ENCODE measurements around the gene MACROD2. TPM values are rescaled to one million over a fixed set of nuclear protein-coding genes. Genes with fewer than 3 reads are reported as not detected.

The MACROD2 gene
- total RNA-seq, 2 donors from 2014 or later = not detected

DNA sequence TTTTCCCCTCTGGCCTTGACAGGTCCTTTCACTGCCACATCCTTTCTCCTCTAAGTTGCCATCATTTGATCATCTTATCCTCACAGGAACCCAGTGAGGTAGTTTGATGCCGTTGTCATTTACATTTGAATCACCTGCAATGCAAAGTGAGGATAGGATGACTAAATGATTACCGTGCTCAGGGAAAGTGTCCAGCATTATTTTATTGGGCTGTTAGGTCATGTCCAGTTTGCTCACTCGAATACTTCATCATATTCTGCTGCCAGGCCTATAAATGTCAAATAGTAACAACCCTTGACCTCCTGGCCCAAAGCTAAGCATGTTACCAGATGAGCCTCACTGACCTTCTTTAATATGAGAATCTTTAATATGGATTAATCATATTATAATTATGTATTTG lies 1410.8 kb downstream of the MACROD2 start:
- Mint-ChIP-seq H3K36me3 (ENCODE audit: low read depth) (no peaks in the 10 kb centered on the region), H3K27me3 (no peaks in the 10 kb centered on the region)

DNA sequence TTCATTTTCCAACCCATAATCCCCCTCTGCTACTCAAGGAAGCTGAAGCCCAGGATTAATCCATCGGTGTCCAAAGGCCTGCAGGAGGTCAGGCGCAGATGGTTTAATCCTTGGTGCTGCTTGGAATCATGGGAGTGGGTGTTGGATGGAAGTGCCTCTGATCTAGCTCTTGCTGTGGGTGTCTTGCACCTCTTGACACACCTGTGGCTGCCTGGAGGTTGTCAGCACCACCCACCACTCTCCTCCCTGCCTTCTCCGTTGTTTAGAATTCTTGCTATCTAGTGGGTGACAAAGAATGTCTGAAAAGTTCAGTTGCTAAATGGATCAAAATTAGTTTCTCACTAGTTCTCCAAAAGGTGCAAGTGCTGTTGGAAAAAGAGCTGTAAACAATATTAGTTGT lies 1416.5 kb downstream of the MACROD2 start:
- ATAC-seq (replicated peaks) = no peak
- no peaks in the 10 kb centered on the region for H3K27me3 Mint-ChIP-seq
- H3K27ac Mint-ChIP-seq = no peak overlapping the region
- H3K4me1 Mint-ChIP-seq = no peaks in the 10 kb centered on the region
- H3K9me3 Mint-ChIP-seq = peaks cover 22% of the 10 kb centered on the region
- H3K36me3 Mint-ChIP-seq (ENCODE audit: low read depth) = no peaks in the 10 kb centered on the region
- no peak overlapping the region for H3K4me3 Mint-ChIP-seq

More for the DNA sequence above, 1410.8 kb downstream of the MACROD2 start:
- ATAC-seq (replicated peaks) = no peak
- Mint-ChIP-seq H3K27ac (no peak overlapping the region), H3K4me3 (no peak overlapping the region), H3K9me3 (peaks cover 18% of the 10 kb centered on the region), H3K4me1 (no peaks in the 10 kb centered on the region)

DNA sequence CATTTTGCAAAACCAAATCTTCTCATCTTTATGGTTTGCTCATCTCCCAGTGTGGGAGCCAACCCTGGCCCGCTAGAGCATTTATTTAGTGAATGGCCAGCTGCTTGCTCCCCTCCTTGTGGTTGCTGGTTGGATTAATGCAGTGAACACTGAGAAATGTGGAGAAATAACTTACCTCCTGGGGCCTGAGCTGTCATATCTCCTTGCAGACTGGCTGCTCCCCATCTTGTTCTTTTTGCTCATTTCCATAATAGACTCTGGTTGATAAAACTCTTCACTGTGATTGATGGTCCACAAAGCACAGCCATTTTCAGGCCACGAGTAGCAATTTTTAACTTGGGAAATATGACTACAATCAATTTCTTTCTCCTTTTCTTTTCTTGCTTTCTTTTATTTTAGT lies 1420.6 kb downstream of the MACROD2 start:
- Mint-ChIP-seq H3K4me1 (no peaks in the 10 kb centered on the region), H3K27ac (no peak overlapping the region), H3K27me3 (no peaks in the 10 kb centered on the region), H3K36me3 (ENCODE audit: low read depth) (no peaks in the 10 kb centered on the region), H3K9me3 (peaks cover 20% of the 10 kb centered on the region), H3K4me3 (no peak overlapping the region)
- ATAC-seq (replicated peaks) = no peak

DNA sequence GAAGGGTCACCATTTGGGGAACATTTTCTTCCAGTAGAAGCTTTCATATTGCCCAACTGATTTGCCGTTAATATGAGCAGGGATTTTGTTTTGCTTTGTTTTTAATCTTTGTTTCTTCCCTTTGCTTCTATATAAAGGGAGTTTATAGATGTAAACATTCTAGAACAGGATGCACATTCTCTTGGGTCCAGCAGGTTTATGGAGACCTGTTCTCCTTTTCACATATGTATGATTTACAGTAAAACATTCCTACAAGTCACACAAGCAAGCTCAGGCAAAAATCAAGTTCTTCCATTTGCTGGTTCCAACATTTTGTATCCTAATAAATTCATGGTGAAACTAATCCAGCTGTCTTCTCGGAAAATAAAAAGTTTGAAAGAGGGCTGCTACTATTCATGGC lies 1424.5 kb downstream of the MACROD2 start:
- Mint-ChIP-seq H3K4me3 (no peak overlapping the region), H3K9me3 (peaks cover 28% of the 10 kb centered on the region), H3K4me1 (no peaks in the 10 kb centered on the region), H3K36me3 (ENCODE audit: low read depth) (no peaks in the 10 kb centered on the region), H3K27ac (no peak overlapping the region), H3K27me3 (no peaks in the 10 kb centered on the region)
- no peak for ATAC-seq (replicated peaks)

DNA sequence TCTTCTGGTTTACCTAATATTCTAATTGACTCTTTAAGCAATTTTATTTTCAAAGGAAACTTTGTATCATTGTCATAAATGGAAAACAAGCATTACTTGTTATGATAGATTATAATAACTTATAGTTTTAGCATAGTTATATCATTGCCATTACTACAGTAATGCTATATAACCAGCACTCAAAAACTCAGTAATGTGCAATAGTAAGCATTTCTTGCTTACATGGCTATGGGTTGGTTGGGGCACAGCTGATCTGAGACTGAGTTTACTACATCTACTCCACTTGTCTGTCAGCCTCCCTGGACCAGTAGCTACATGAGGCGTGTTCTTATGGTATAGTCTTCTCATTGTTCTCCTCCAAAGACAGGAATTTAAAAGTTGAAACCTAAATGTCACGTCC lies 1427.7 kb downstream of the MACROD2 start:
- peaks cover 24% of the 10 kb centered on the region for H3K9me3 Mint-ChIP-seq
- no peaks in the 10 kb centered on the region for H3K4me1 Mint-ChIP-seq
- H3K27me3 Mint-ChIP-seq = no peaks in the 10 kb centered on the region
- H3K27ac Mint-ChIP-seq = no peak overlapping the region
- no peak overlapping the region for H3K4me3 Mint-ChIP-seq
- H3K36me3 Mint-ChIP-seq (ENCODE audit: low read depth) = no peaks in the 10 kb centered on the region
- no peak for ATAC-seq (replicated peaks)

DNA sequence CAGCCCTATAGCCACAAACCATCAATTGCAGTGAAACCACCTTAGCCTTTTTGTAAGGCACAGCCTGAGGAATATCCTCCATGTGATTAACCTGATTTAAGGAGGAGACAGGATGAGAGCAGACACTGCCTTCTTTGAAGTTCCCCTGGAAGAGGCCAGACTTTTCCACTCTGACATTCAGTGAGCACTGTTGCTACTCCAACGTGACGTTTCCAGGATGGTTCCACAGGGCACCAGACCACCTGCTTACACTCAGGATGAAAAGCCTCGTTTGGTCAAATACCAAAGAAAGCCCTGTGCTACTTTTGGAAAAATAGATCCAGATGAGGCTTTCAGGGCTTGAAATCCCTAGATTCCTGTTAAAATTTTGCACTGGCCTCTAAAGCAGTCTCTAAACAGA lies 1444.2 kb downstream of the MACROD2 start:
- H3K9me3 Mint-ChIP-seq = peaks cover 13% of the 10 kb centered on the region
- no peak overlapping the region for H3K27ac Mint-ChIP-seq
- no peak overlapping the region for H3K4me3 Mint-ChIP-seq
- no peaks in the 10 kb centered on the region for H3K4me1 Mint-ChIP-seq
- no peaks in the 10 kb centered on the region for H3K36me3 Mint-ChIP-seq (ENCODE audit: low read depth)
- no peaks in the 10 kb centered on the region for H3K27me3 Mint-ChIP-seq
- ATAC-seq (replicated peaks) = no peak

DNA sequence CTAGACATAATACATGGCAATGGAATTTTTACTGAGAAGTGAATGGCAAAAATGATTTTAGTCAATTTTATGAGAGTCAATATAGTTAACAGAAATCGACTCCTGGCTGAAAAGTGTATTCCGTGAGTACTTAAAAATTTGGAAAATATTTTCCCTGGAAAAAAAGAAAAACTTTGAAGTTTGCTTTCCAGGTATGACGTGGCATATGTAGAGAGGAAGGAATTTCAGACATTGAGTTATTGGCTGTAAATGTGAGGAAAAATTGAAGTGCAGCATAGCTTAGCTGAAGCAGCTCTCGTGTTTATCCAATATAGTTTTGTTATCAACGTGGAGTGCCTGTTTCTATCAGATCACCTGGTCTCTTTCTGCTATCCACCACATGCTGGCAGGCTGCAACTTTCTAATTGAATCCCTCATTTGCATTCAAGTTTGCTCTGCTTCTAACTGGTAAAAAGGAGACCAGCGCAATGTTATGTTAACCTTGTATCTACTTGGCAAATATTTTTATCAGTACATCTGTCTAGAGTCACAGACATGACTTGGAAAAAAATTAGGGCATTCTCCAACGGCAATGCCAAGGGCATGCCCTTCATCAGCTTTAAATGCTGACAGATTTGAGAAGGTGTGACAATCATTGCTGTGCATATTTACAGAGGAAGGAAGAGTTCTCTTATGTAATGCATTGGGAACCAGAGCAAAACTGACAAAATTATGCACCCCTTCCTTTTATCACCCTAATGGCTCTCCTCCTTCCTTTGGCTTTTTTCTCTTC lies 1444.9 kb downstream of the MACROD2 start:
- no peaks in the 10 kb centered on the region for H3K36me3 Mint-ChIP-seq (ENCODE audit: low read depth)
- no peaks in the 10 kb centered on the region for H3K4me1 Mint-ChIP-seq
- H3K27me3 Mint-ChIP-seq = no peaks in the 10 kb centered on the region
- no peak for ATAC-seq (replicated peaks)
- no peak overlapping the region for H3K27ac Mint-ChIP-seq
- peaks cover 13% of the 10 kb centered on the region for H3K9me3 Mint-ChIP-seq
- H3K4me3 Mint-ChIP-seq = no peak overlapping the region

DNA sequence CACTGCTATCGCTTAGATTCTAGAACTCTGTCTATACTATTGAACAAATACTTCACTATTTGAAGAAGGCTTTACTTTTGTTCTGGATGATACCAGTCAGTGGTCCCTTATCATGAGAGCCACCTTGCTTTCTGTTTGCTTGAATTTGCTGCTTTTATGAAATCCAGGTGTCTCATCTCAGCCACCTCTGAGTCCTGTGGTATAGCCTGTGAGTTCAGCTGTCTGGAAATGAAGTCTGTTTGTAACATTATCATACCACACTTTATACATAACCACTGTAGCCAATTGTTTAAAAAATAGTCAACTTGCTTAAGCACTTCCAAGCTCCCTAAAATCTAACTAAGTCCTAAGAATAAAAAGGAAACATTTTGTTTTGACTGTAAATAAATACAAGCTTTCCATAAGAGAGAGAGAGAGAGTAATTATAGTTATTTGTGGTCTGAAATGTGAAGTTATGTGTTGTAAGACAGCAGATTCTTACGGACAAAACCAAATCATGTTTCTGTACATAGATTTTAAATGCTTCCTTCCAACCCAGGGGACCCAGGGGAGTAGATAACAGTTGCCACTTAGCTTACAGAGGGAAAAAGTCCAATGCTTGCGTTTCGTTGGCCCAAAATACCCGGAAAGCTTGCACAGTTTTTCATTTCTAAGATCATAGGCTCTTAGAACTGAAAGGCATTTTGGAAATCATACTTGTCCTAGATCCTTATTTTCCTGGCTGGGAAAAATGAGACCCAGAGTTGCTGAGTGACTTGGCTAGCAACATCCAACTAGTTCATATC lies 1449.9 kb downstream of the MACROD2 start:
- no peak for ATAC-seq (replicated peaks)
- Mint-ChIP-seq H3K36me3 (ENCODE audit: low read depth) (no peaks in the 10 kb centered on the region), H3K4me1 (no peaks in the 10 kb centered on the region), H3K9me3 (peaks cover 4% of the 10 kb centered on the region), H3K27me3 (no peaks in the 10 kb centered on the region), H3K27ac (no peak overlapping the region), H3K4me3 (no peak overlapping the region)

DNA sequence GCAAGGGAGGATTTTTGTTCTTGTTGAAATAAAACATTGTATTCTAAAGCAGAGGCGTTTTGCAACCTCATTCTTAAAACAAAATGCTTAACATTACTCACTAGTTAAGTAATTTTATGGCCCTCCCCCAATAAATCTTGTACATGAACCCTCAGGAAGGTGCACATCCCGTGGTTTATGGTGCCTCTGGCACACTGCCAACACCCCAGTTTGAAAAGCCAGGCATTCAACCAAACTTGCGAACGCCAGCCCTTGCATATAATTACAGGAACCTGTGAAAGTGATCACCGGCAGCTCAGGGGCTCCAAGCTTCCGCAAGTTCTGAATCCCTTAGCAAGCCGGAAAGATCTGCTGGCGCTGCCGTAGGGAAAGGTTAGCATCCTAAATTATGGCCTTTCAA lies 1451.1 kb downstream of the MACROD2 start:
- Mint-ChIP-seq H3K4me3 (no peak overlapping the region), H3K4me1 (no peaks in the 10 kb centered on the region), H3K27ac (no peak overlapping the region), H3K36me3 (ENCODE audit: low read depth) (no peaks in the 10 kb centered on the region), H3K27me3 (no peaks in the 10 kb centered on the region), H3K9me3 (peaks cover 4% of the 10 kb centered on the region)
- no peak for ATAC-seq (replicated peaks)

DNA sequence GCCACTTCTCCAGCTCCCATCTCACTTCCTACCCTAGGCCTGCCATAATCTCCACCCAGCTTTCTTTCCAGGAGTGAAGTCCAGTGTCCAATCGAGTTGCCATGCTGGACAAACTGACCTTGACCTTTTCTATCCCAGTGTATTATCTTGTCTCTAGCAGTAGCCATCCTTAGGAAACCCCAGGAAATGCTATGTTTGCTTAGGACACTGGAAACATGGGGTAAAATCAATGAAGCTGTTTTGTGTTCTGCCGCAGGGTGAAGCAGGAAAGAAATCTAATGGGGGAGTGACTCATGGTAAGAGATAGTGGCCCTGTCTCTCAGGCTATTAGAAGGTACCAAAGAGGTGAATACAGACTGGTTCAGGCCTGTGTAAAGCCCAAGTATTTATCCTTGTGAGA lies 1452.2 kb downstream of the MACROD2 start:
- ATAC-seq (replicated peaks) = no peak
- H3K36me3 Mint-ChIP-seq (ENCODE audit: low read depth) = no peaks in the 10 kb centered on the region
- no peak overlapping the region for H3K27ac Mint-ChIP-seq
- no peaks in the 10 kb centered on the region for H3K4me1 Mint-ChIP-seq
- H3K4me3 Mint-ChIP-seq = no peak overlapping the region
- peaks cover 4% of the 10 kb centered on the region for H3K9me3 Mint-ChIP-seq
- H3K27me3 Mint-ChIP-seq = no peaks in the 10 kb centered on the region

DNA sequence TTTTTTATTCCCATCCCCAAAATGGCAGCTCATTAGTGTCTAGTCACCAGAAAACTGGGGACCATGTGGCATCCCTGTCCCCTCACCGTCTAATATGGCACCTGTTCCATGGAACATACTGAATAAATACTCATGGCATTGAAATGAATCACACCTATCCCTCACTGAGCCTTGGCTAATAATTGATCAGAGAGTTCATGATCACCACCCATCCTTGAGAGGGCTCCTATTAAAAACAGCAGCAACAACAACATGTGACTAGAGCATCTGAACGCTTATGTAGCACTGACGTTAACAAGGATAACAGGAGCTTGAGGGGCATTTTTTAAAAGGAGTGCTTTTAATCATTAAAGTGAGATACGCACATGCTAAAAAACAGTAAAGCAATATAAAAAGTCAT lies 1453.7 kb downstream of the MACROD2 start:
- ATAC-seq (replicated peaks) = no peak
- Mint-ChIP-seq H3K36me3 (ENCODE audit: low read depth) (no peaks in the 10 kb centered on the region), H3K27me3 (no peaks in the 10 kb centered on the region), H3K4me3 (no peak overlapping the region), H3K4me1 (no peaks in the 10 kb centered on the region), H3K27ac (no peak overlapping the region), H3K9me3 (peaks cover 4% of the 10 kb centered on the region)

DNA sequence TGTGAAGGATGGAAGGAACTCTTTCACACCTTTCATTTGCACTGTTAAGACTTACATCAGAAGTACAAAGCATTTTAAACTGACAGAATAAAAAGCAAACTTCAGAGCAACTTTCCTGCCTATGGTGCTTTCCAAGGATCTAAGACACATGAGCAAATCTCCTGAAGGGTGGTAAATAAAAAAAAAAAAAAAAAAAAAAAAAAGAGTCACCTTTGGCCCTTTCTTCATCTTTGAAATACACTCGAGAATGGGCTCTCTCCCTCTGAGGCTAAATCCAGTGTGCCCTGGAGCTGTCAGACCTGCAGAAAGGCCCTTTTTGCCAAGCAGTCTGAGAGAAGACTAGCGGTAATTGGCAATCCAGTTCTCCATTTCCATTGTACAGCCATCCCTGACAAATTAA lies 1455.9 kb downstream of the MACROD2 start:
- H3K36me3 Mint-ChIP-seq (ENCODE audit: low read depth) = no peaks in the 10 kb centered on the region
- H3K27ac Mint-ChIP-seq = no peak overlapping the region
- H3K27me3 Mint-ChIP-seq = no peaks in the 10 kb centered on the region
- no peaks in the 10 kb centered on the region for H3K4me1 Mint-ChIP-seq
- ATAC-seq (replicated peaks) = no peak
- no peak overlapping the region for H3K4me3 Mint-ChIP-seq
- peaks cover 3% of the 10 kb centered on the region for H3K9me3 Mint-ChIP-seq

DNA sequence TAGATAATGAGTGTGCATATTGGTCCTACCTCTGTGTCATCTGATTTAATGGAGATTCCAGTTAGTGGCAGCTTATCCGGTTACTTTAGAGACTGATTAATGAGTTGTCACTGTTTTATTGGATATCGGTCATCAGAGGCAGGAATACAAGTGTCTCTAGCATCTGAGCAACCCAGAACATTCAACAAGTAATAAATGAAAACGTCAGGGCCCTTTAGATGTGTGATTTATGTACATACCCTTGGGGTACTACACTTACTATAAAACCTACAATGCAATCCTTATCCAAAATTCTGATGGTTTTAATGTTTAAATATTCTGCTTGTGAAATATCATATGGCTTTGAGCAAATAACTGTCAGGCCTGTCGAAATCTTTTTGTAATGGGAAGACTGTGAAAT lies 1460.0 kb downstream of the MACROD2 start:
- no peaks in the 10 kb centered on the region for H3K27me3 Mint-ChIP-seq

DNA sequence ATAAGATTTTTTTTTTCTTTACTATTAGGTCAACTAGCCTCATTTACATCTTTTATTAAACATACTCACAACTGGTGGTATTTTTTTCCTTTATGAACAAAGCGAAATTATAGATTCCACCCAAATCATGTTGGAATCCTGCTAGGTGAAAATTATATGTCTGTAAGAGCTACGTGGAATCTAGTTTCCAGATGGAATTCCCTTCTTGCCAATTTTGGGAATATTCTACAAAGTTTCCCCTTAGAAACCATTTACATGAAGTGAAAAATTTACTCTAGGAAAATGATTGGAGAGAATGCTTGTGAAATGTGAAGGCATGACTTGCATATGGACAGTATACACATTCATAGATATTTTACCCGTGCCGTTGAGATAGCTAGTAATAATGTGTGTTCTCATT lies 1466.6 kb downstream of the MACROD2 start:
- H3K9me3 Mint-ChIP-seq = peaks cover 7% of the 10 kb centered on the region
- ATAC-seq (replicated peaks) = no peak

More for the DNA sequence above, 1460.0 kb downstream of the MACROD2 start:
- Mint-ChIP-seq H3K27ac (no peak overlapping the region), H3K4me3 (no peak overlapping the region), H3K4me1 (no peaks in the 10 kb centered on the region), H3K9me3 (peaks cover 4% of the 10 kb centered on the region), H3K36me3 (ENCODE audit: low read depth) (no peaks in the 10 kb centered on the region)
- no peak for ATAC-seq (replicated peaks)

DNA sequence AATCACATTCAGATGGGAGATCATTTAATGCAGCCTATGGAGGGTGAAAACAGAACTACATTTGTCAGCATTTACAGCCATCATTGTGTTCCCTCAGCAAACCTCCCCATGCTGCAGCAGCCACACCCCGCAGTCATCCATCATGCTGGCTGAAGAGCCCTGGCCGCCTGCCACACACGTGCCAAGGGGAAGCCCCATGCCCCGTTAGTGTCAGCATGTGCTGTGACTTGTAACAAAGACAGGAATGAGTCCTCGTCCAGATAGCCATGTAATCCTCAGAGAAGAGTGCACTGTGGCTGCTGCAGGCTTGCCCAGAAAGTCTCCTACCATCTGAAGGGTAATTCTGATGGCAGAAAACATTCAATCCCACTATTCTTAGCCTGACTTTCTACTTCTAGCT lies 1480.2 kb downstream of the MACROD2 start:
- Mint-ChIP-seq H3K9me3 (peaks cover 4% of the 10 kb centered on the region), H3K27me3 (no peaks in the 10 kb centered on the region), H3K4me3 (no peak overlapping the region), H3K27ac (no peak overlapping the region), H3K36me3 (ENCODE audit: low read depth) (no peaks in the 10 kb centered on the region), H3K4me1 (no peaks in the 10 kb centered on the region)
- no peak for ATAC-seq (replicated peaks)

More for the DNA sequence above, 1466.6 kb downstream of the MACROD2 start:
- no peak overlapping the region for H3K4me3 Mint-ChIP-seq
- no peak overlapping the region for H3K27ac Mint-ChIP-seq
- H3K4me1 Mint-ChIP-seq = no peaks in the 10 kb centered on the region
- H3K36me3 Mint-ChIP-seq (ENCODE audit: low read depth) = no peaks in the 10 kb centered on the region
- no peaks in the 10 kb centered on the region for H3K27me3 Mint-ChIP-seq
